Thyroid gland (tissue), 4 donors: Measurements from ENCODE around the gene UCK2. TPM values are rescaled to one million over a fixed set of nuclear protein-coding genes. Genes with fewer than 3 reads are reported as not detected.

Experiments
- DNase-seq, 2 donors: peaks; one replicate each; pipeline ENCODE4 v3.0.0-alpha.2; 2019
- H3K27ac ChIP-seq, 3 donors: fragments of 200-600 bp; sonication (generic); 1 replicate in 2 of 3; 2 replicates in 1 of 3; pipeline ENCODE4 v1.5.1; 2016 to 2019; ENCODE audit warnings: mild to moderate bottlenecking in 1 of 3, moderate library complexity in 1 of 3
- H3K27me3 ChIP-seq: fragments of 200-600 bp; sonication (generic); one replicate; pipeline ENCODE4 v1.5.1; 2019
- H3K36me3 ChIP-seq, 2 donors: fragments of 200-600 bp; sonication (generic); one replicate each; pipeline ENCODE4 v1.5.1; 2016 to 2019
- H3K4me1 ChIP-seq, 2 donors: fragments of 200-600 bp; sonication (generic); one replicate each; pipeline ENCODE4 v1.5.1; 2017 to 2019
- H3K4me3 ChIP-seq, 3 donors: fragments of 200-600 bp; sonication (generic); replicated peaks in 1 of 3; 1 replicate in 2 of 3; 2 replicates in 1 of 3; pipeline ENCODE4 v1.5.1; 2016; ENCODE audit warnings: mild to moderate bottlenecking in 1 of 3
- H3K9me3 ChIP-seq: fragments of 200-600 bp; sonication (generic); one replicate; pipeline ENCODE4 v1.5.1; 2017
- CTCF ChIP-seq, 6 experiments: fragments of 200-600 bp in 3 of 6; fragments of 450-650 bp in 3 of 6; sonication (generic) in 3 of 6; IDR thresholded peaks; one replicate each; pipeline ENCODE4 v1.5.1; 2016 to 2019; ENCODE audit warnings: antibody characterized with exemption in 6 of 6, mild to moderate bottlenecking in 2 of 6, inconsistent platforms in 1 of 6, moderate library complexity in 1 of 6
- POLR2A ChIP-seq, 2 donors: fragments of 450-650 bp; IDR thresholded peaks; one replicate each; pipeline ENCODE4 v1.6.1; 2017; ENCODE audit warnings: antibody characterized with exemption in 2 of 2, mild to moderate bottlenecking in 2 of 2, moderate library complexity in 1 of 2
- WGBS, 2 donors: methylation state at CpG; one replicate each; pipeline ENCODE4 v1.1.5; 2017; 5-methylcytosine and 5-hydroxymethylcytosine counted together
- intact Hi-C: fragments of 100-400 bp; cut with DNase I; formaldehyde crosslinking; loops from one replicate; pipeline ENCODE4 v1.15.1; 2023
- total RNA-seq, 4 donors: library from RNA; depleted of rRNA; stranded (reverse); fragments of >200 nt; gene quantifications; one replicate each; pipeline ENCODE4 v1.2.3, GENCODE V29; 2016

The UCK2 gene
- total RNA-seq, 4 donors from 2014 or later, result 15.9 to 21.0 (median 19.3) TPM

GRCh38 chr1:165828103-165828668, 772 bp downstream of the UCK2 start:
- 0 to 1% methylated on average over 26 to 38 of the region's 49 CpGs for WGBS, 2 donors
- no peaks in the 10 kb centered on the region for H3K27me3 ChIP-seq
- TF ChIP-seq POLR2A (IDR thresholded peaks at IDR 0.05) (no peak), CTCF (IDR thresholded peaks at IDR 0.05) (peak in 1 of 6 experiments; percentile 7)
- H3K27ac ChIP-seq, result peak overlapping the region; percentile 47 to 88 (median 81)
- intact Hi-C loops, result loop anchor here (10.0 kb wide), 1 partner anchor 203 kb away; no protein-coding TSS in a partner anchor
- peak; percentile 38 to 43 for DNase-seq
- peaks cover 5% of the 10 kb centered on the region in 2 donors for H3K4me1 ChIP-seq
- H3K36me3 ChIP-seq, result no peaks in the 10 kb centered on the region
- no peaks in the 10 kb centered on the region for H3K9me3 ChIP-seq
- H3K4me3 ChIP-seq, result peak overlapping the region; percentile 72 to 87 (median 72)

DNA sequence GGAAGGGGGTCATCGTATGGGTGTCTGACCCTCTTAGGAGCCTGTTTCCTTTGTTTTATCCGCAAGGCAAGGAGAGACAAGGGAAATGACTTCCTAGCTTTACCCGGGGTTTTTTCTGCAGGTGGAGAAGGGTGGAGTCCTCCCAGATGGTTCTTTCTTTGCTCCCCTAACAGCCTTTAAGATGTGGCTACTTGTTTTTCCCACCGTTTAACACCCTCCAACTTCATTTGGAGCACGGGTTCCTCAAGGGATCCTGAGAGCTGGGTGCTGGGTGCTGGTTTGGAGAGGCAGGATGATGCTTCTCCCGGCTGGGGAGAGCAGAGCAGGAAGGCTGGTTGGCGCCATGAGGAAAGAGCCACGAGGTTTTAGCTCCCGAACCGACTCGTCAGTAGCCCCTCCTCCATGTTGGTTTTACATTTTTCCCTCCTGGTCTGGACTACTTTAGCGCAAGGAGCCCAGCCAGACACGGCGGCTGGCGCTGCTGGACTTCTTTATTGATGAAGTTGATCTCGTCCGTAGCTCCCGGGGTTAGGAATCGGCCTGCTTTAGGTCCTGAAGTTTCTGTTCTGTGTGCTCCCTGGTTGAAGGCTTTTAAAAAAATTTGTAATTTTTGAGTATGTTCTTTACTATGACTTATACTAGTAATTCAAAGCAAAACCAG, 1.4 kb downstream of the UCK2 start:
- intact Hi-C loops, result loop anchor here (10.0 kb wide), 1 partner anchor 204 kb away; no protein-coding TSS in a partner anchor
- DNase-seq, result peak; percentile 63 to 65
- H3K36me3 ChIP-seq, result no peaks in the 10 kb centered on the region
- peaks cover 5% of the 10 kb centered on the region in 2 donors for H3K4me1 ChIP-seq
- peak overlapping the region in 2 of 3 donors; percentile 81 to 88 for H3K27ac ChIP-seq
- TF ChIP-seq CTCF (IDR thresholded peaks at IDR 0.05) (no peak), POLR2A (IDR thresholded peaks at IDR 0.05) (peak in 1 of 2 donors; percentile 45)
- H3K9me3 ChIP-seq, result no peaks in the 10 kb centered on the region
- no peaks in the 10 kb centered on the region for H3K27me3 ChIP-seq
- peak overlapping the region in 2 of 3 donors; percentile 72 to 87 for H3K4me3 ChIP-seq
- 0 to 3% methylated on average over 18 to 19 of the region's 19 CpGs for WGBS, 2 donors

- Histone ChIP-seq H3K27me3 (no peaks in the 10 kb centered on the region), H3K36me3 (no peaks in the 10 kb centered on the region), H3K4me1 (peaks cover 5% of the 10 kb centered on the region in 2 donors), H3K27ac (no peak overlapping the region), H3K4me3 (no peak overlapping the region), H3K9me3 (no peaks in the 10 kb centered on the region)
- intact Hi-C loops, result loop anchor here (10.0 kb wide), 1 partner anchor 205 kb away; no protein-coding TSS in a partner anchor
- 90 to 96% methylated on average over 4 of the region's 4 CpGs for WGBS, 2 donors
- no peak for DNase-seq
- TF ChIP-seq CTCF (IDR thresholded peaks at IDR 0.05), result no peak
- TF ChIP-seq POLR2A (IDR thresholded peaks at IDR 0.05), result no peak
Measured at GRCh38 chr1:165829888-165830287, 2.5 kb downstream of the UCK2 start.

GRCh38 chr1:165831146-165831545, 3.7 kb downstream of the UCK2 start:
- Histone ChIP-seq H3K27ac (no peak overlapping the region), H3K27me3 (no peaks in the 10 kb centered on the region), H3K36me3 (no peaks in the 10 kb centered on the region), H3K4me1 (peaks cover 5% of the 10 kb centered on the region in 2 donors), H3K9me3 (no peaks in the 10 kb centered on the region), H3K4me3 (no peak overlapping the region)
- intact Hi-C loops, result no loop called here
- no peak for TF ChIP-seq POLR2A (IDR thresholded peaks at IDR 0.05)
- no peak for TF ChIP-seq CTCF (IDR thresholded peaks at IDR 0.05)
- 94 to 97% methylated on average over 3 of the region's 3 CpGs for WGBS, 2 donors
- DNase-seq, result no peak

- 83 to 88% methylated on average over 9 of the region's 9 CpGs for WGBS, 2 donors
- TF ChIP-seq POLR2A (IDR thresholded peaks at IDR 0.05), result no peak
- TF ChIP-seq CTCF (IDR thresholded peaks at IDR 0.05), result no peak
- H3K27me3 ChIP-seq, result no peaks in the 10 kb centered on the region
- H3K4me3 ChIP-seq, result no peak overlapping the region
- no peaks in the 10 kb centered on the region for H3K4me1 ChIP-seq
- no peak for DNase-seq
- no peaks in the 10 kb centered on the region for H3K36me3 ChIP-seq
- no peak overlapping the region for H3K27ac ChIP-seq
- intact Hi-C loops, result no loop called here
- no peaks in the 10 kb centered on the region for H3K9me3 ChIP-seq
Measured at GRCh38 chr1:165832902-165833301, 5.5 kb downstream of the UCK2 start.
